Measurements from ENCODE around the gene PRKCZ. TPM values are rescaled to one million over a fixed set of nuclear protein-coding genes. Genes with fewer than 3 reads are reported as not detected.
A peak's percentile ranks its signal among the peaks of the same experiment; 100 is the strongest.

The PRKCZ gene
- total and polyA plus RNA-seq, 4 donors, result 4.8 to 9.9 (median 8.4) TPM

DNA sequence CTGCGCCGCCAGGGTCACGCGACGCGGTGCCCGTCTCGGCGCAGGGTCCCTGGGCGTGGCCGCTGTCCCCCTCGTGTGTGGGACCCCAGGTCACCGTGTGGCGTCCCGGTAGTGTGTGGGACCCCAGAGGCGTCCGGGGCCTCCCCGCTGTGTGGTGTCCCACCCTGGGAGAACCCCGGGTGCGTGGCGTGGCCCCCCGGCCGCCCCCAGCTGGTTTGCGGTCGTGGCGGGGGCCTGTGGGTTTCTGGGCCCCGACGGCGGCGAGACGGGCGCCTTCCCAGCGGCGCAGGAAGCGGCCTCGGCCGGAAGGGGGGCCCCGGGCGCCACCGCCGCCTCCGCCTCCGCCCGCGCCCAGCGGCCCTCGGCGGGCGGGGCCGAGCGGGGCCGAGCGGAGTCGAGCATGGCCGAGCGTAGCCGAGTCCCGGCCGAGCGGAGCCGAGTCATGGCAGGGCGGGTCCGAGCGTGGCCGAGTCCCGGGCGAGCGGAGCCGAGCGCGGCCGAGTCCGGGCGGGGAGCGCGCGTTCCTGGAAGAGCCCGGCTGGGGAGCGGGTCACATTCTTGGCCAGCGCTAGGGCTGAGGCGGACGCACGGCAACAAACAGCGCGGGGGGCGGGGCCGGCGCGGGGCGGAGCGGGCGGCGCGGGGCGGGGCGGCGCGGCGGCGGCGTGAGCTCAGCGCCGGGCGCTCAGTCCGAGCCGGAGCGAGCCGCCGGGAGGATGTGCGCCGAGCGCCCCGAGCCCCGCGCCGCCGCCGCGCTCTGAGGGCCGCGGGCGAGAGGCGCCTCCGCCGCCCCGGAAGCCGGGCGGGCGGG, 177.3 kb downstream of the PRKCZ start:
- H3K9ac ChIP-seq (ENCODE audit: low read depth in 1 of 2, low read length in 2 of 2), result peak overlapping the region in 1 of 2 donors; percentile 85
- peak overlapping the region; percentile 47 to 88 (median 75) for H3K4me3 ChIP-seq (ENCODE audit: low read depth in 1 of 3, low read length in 3 of 3)
- WGBS, result under 1% methylated on average over 129 of the region's 129 CpGs
- H3K27me3 ChIP-seq (ENCODE audit: control insufficient read depth in 4 of 4, insufficient read depth in 4 of 4, low read length in 3 of 4), result no peaks in the 10 kb centered on the region
- peaks cover 8 to 37% (median 28%) of the 10 kb centered on the region in 4 donors for H3K4me1 ChIP-seq (ENCODE audit: control insufficient read depth in 4 of 4, insufficient read depth in 4 of 4, low read length in 3 of 4)
- no peak for TF ChIP-seq GABPA (IDR thresholded peaks at IDR 0.05 in 1 of 2, conservative IDR thresholded peaks at IDR 0.05 in 1 of 2)
- TF ChIP-seq CTCF (IDR thresholded peaks at IDR 0.05; ENCODE audit: low read depth, low read length, missing input control), result peak; percentile 10
- TF ChIP-seq RXRA (IDR thresholded peaks at IDR 0.05), result no peak
- TF ChIP-seq HNF4G (IDR thresholded peaks at IDR 0.05), result peak; percentile 61
- H3K36me3 ChIP-seq (ENCODE audit: control insufficient read depth in 4 of 4, insufficient read depth in 3 of 4, low read depth in 1 of 4, low read length in 3 of 4), result no peaks in the 10 kb centered on the region
- H3K27ac ChIP-seq (ENCODE audit: low read depth in 1 of 2, low read length in 2 of 2), result peak overlapping the region; percentile 94 to 97
- H3K9me3 ChIP-seq (ENCODE audit: control insufficient read depth in 4 of 4, low read length in 3 of 4), result no peaks in the 10 kb centered on the region
- DNase-seq (ENCODE audit: low spot score), result peak; percentile 97

DNA sequence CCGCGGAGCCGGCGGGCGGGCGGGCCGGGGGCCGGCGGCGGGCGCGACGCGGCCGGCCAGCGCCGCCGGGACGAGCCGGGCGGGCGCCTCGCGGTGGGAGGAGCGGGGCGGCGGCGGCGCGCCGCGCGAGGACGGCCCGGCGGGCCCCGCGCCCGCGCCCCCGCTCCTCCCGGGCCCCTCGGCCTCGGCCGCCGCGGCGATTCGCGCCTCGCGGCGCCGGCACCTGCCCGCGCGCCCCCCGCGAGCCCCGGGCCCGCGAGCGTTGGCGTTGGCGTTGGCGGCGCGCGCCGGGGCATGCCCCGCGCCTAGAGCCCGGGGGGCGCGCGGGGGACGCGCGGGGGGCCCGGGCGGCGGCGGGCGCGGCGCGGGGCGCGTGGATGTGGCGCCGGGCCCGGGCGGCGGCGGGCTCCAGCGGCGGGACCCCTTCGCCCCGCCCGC, 178.0 kb downstream of the PRKCZ start, which contains the start of gene SKI:
TSS of gene SKI (plus strand) at position 163 of the 438 bp plus-strand sequence. CDS start 448 bp downstream, outside the sequence.
- no peaks in the 10 kb centered on the region for H3K27me3 ChIP-seq (ENCODE audit: control insufficient read depth in 4 of 4, insufficient read depth in 4 of 4, low read length in 3 of 4)
- no peaks in the 10 kb centered on the region for H3K36me3 ChIP-seq (ENCODE audit: control insufficient read depth in 4 of 4, insufficient read depth in 3 of 4, low read depth in 1 of 4, low read length in 3 of 4)
- peaks cover 11 to 42% (median 33%) of the 10 kb centered on the region in 4 donors for H3K4me1 ChIP-seq (ENCODE audit: control insufficient read depth in 4 of 4, insufficient read depth in 4 of 4, low read length in 3 of 4)
- TF ChIP-seq RXRA (IDR thresholded peaks at IDR 0.05), result no peak
- TF ChIP-seq, protein P1, sequence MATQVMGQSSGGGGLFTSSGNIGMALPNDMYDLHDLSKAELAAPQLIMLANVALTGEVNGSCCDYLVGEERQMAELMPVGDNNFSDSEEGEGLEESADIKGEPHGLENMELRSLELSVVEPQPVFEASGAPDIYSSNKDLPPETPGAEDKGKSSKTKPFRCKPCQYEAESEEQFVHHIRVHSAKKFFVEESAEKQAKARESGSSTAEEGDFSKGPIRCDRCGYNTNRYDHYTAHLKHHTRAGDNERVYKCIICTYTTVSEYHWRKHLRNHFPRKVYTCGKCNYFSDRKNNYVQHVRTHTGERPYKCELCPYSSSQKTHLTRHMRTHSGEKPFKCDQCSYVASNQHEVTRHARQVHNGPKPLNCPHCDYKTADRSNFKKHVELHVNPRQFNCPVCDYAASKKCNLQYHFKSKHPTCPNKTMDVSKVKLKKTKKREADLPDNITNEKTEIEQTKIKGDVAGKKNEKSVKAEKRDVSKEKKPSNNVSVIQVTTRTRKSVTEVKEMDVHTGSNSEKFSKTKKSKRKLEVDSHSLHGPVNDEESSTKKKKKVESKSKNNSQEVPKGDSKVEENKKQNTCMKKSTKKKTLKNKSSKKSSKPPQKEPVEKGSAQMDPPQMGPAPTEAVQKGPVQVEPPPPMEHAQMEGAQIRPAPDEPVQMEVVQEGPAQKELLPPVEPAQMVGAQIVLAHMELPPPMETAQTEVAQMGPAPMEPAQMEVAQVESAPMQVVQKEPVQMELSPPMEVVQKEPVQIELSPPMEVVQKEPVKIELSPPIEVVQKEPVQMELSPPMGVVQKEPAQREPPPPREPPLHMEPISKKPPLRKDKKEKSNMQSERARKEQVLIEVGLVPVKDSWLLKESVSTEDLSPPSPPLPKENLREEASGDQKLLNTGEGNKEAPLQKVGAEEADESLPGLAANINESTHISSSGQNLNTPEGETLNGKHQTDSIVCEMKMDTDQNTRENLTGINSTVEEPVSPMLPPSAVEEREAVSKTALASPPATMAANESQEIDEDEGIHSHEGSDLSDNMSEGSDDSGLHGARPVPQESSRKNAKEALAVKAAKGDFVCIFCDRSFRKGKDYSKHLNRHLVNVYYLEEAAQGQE (IDR thresholded peaks at IDR 0.05), result no peak
- TF ChIP-seq TAF1 (conservative IDR thresholded peaks at IDR 0.05), result no peak
- TF ChIP-seq FOXA2 (IDR thresholded peaks at IDR 0.05), result no peak
- no peak for TF ChIP-seq YY1 (IDR thresholded peaks at IDR 0.05)
- no peak for TF ChIP-seq GABPA (IDR thresholded peaks at IDR 0.05 in 1 of 2, conservative IDR thresholded peaks at IDR 0.05 in 1 of 2)
- TF ChIP-seq HNF4G (IDR thresholded peaks at IDR 0.05), result no peak
- 1% methylated on average over 100 of the region's 100 CpGs for WGBS
- H3K27ac ChIP-seq (ENCODE audit: low read depth in 1 of 2, low read length in 2 of 2), result peak within 1 kb of the TSS; percentile 94 to 97
- peak within 1 kb of the TSS; percentile 83 to 88 (median 88) for H3K4me3 ChIP-seq (ENCODE audit: low read depth in 1 of 3, low read length in 3 of 3)
- DNase-seq (ENCODE audit: low spot score), result no peak
- H3K9me3 ChIP-seq (ENCODE audit: control insufficient read depth in 4 of 4, low read length in 3 of 4), result no peaks in the 10 kb centered on the region
- peak within 1 kb of the TSS; percentile 8 to 89 for H3K9ac ChIP-seq (ENCODE audit: low read depth in 1 of 2, low read length in 2 of 2)

DNA sequence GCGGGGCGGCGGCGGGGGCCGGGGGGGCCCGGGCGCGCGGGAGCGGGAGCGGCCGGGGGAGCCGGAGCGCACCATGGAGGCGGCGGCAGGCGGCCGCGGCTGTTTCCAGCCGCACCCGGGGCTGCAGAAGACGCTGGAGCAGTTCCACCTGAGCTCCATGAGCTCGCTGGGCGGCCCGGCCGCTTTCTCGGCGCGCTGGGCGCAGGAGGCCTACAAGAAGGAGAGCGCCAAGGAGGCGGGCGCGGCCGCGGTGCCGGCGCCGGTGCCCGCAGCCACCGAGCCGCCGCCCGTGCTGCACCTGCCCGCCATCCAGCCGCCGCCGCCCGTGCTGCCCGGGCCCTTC, 178.5 kb downstream of the PRKCZ start:
- peaks cover 16 to 47% (median 38%) of the 10 kb centered on the region in 4 donors for H3K4me1 ChIP-seq (ENCODE audit: control insufficient read depth in 4 of 4, insufficient read depth in 4 of 4, low read length in 3 of 4)

More for the DNA sequence above, 178.5 kb downstream of the PRKCZ start:
- H3K36me3 ChIP-seq (ENCODE audit: control insufficient read depth in 4 of 4, insufficient read depth in 3 of 4, low read depth in 1 of 4, low read length in 3 of 4), result no peaks in the 10 kb centered on the region
- no peaks in the 10 kb centered on the region for H3K9me3 ChIP-seq (ENCODE audit: control insufficient read depth in 4 of 4, low read length in 3 of 4)
- under 1% methylated on average over 50 of the region's 50 CpGs for WGBS
- no peaks in the 10 kb centered on the region for H3K27me3 ChIP-seq (ENCODE audit: control insufficient read depth in 4 of 4, insufficient read depth in 4 of 4, low read length in 3 of 4)
- peak overlapping the region; percentile 82 to 88 (median 83) for H3K4me3 ChIP-seq (ENCODE audit: low read depth in 1 of 3, low read length in 3 of 3)
- H3K27ac ChIP-seq (ENCODE audit: low read depth in 1 of 2, low read length in 2 of 2), result peak overlapping the region; percentile 91 to 93
- TF ChIP-seq, protein P2, sequence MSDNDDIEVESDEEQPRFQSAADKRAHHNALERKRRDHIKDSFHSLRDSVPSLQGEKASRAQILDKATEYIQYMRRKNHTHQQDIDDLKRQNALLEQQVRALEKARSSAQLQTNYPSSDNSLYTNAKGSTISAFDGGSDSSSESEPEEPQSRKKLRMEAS (IDR thresholded peaks at IDR 0.05), result no peak
- TF ChIP-seq JUND (IDR thresholded peaks at IDR 0.05), result no peak
- no peak for DNase-seq (ENCODE audit: low spot score)
- H3K9ac ChIP-seq (ENCODE audit: low read depth in 1 of 2, low read length in 2 of 2), result peak overlapping the region in 1 of 2 donors; percentile 89
